BLaER1 (cell line): ENCODE results near the gene VPS13D.

ENCODE experiments used
- H3K27ac ChIP-seq: shearing (Covaris generic); formaldehyde crosslinking; 2 replicates; pipeline ENCODE4 v1.8.1; 2022
- H3K27me3 ChIP-seq: shearing (Covaris generic); formaldehyde crosslinking; 2 replicates; pipeline ENCODE4 v1.8.1; 2022
- H3K36me3 ChIP-seq: shearing (Covaris generic); formaldehyde crosslinking; 2 replicates; pipeline ENCODE4 v1.8.1; 2022
- H3K4me1 ChIP-seq: shearing (Covaris generic); formaldehyde crosslinking; 2 replicates; pipeline ENCODE4 v1.8.1; 2022
- H3K4me2 ChIP-seq: shearing (Covaris generic); formaldehyde crosslinking; 2 replicates; pipeline ENCODE4 v1.8.1; 2022
- H3K4me3 ChIP-seq: shearing (Covaris generic); formaldehyde crosslinking; 2 replicates; pipeline ENCODE4 v1.8.1; 2022
- H3K9ac ChIP-seq: shearing (Covaris generic); formaldehyde crosslinking; 2 replicates; pipeline ENCODE4 v1.8.1; 2022
- H3K9me3 ChIP-seq: shearing (Covaris generic); formaldehyde crosslinking; 2 replicates; pipeline ENCODE4 v1.8.1; 2022
- H4K20me1 ChIP-seq: shearing (Covaris generic); formaldehyde crosslinking; 2 replicates; pipeline ENCODE4 v1.8.1; 2022
- Cebpa-rat ChIP-seq: shearing (Covaris generic); IDR thresholded peaks from 2 replicates; pipeline ENCODE4 v1.8.1; 2022

Gene VPS13D

DNA sequence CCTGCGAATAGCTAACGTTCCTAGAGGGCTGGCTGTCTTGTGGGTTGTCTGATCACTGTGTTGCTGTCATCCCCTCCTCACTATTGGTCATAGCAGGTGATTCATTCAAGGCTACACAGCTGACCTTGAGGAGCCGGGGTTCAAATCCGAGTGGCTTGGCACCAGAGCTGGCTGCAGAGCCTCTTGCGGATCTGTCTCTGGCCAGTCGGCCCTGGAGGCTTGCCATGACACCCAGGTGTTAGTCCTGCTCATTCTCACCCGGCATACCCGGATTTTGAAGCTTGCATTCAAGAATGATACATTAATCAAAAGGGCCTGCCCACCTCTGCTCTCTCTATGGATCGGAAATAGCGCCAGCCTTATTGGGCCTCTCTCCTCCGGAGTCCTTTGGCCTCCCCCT, 277.8 kb downstream of the VPS13D start:
- no peak for TF ChIP-seq Cebpa-rat
- Histone ChIP-seq H3K27ac (no peak overlapping the region), H3K4me3 (no peak overlapping the region), H3K4me2 (no peak overlapping the region), H3K4me1 (peaks cover 49% of the 10 kb centered on the region), H3K27me3 (no peaks in the 10 kb centered on the region), H3K9me3 (no peaks in the 10 kb centered on the region), H4K20me1 (no peaks in the 10 kb centered on the region), H3K9ac (no peak overlapping the region), H3K36me3 (peaks cover 31% of the 10 kb centered on the region)

- no peak overlapping the region for H3K4me3 ChIP-seq
- TF ChIP-seq Cebpa-rat: no peak
- no peak overlapping the region for H3K9ac ChIP-seq
- H3K27me3 ChIP-seq: no peaks in the 10 kb centered on the region
- no peaks in the 10 kb centered on the region for H4K20me1 ChIP-seq
- H3K4me1 ChIP-seq: peaks cover 37% of the 10 kb centered on the region
- H3K9me3 ChIP-seq: no peaks in the 10 kb centered on the region
- H3K27ac ChIP-seq: no peak overlapping the region
- no peak overlapping the region for H3K4me2 ChIP-seq
- H3K36me3 ChIP-seq: peaks cover 31% of the 10 kb centered on the region
These were observed 279.0 kb downstream of the VPS13D start for GRCh38 chr1:12508849-12509248.

DNA sequence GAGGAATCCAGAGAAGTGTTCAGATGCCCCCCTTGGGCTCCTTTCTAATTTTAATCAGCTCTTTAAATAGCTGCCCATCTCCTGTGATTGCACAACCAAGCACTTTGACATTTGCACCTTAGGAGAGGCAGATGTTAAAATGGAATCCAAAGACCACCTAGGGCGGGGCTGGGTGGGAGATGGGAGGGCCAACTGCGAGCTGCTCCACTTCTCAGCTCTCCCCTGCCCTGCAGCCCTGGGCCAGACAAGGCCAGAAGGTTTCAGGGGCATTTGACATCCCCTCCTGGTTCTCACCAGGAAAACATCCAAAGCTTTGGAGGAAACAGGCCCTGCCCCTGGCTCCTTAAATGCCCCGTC, 281.3 kb downstream of the VPS13D start:
- 0 out of 2 replicates have a peak, but pooled peaks have one; percentile 59 for TF ChIP-seq Cebpa-rat
- Histone ChIP-seq H3K9me3 (no peaks in the 10 kb centered on the region), H4K20me1 (no peaks in the 10 kb centered on the region), H3K9ac (peak overlapping the region; percentile 36; the same call in 1 of the 2 replicates), H3K27me3 (no peaks in the 10 kb centered on the region), H3K4me3 (no peak overlapping the region), H3K27ac (peak overlapping the region; percentile 63), H3K4me2 (peak overlapping the region; percentile 65), H3K4me1 (peaks cover 37% of the 10 kb centered on the region), H3K36me3 (peaks cover 24% of the 10 kb centered on the region)

DNA sequence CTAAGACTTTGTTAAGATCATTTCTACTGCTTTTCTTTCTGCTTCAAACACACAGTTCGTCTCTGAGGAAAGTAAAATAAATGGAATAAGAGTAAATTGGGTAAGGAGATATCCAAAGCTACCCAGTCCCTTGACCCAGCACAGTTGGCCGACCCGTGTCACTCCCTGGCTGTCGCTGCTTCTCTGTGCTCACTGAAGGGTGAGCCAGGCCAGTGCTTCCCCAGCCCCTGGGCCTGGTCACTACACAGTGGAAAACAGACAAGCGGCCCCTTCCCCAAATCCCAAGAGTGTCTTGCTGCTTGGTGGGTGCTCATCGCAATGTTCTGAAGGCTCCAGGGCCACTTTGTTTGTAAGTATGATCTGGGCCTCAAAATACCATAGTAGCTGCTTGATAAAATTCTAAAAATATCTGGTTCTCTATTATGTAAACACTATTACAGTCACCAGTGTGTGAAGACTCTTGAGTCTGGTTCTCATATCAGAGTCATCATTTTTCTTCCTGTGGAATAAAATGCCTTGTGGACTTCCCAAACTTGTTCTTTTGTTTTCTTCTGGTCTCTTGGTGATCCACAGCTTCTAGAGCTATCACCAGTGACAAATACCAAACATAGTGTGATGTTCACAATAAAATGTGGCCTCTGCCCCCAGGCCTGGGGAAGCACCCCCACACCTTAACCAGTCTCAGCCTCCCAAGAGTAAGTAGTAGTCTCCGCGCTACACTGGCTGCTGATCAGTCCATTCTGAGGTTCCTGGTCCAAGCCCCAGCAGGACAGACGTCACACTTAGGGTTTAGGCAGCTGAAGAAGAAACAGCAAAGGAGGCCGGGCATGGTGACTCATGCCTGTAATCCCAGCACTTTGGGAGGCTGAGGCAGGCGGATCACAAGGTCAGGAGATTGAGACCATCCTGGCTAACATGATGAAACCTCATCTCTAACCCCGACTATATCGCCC, 282.0 kb downstream of the VPS13D start:
- H3K4me1 ChIP-seq: peaks cover 37% of the 10 kb centered on the region
- no peaks in the 10 kb centered on the region for H3K9me3 ChIP-seq
- no peak for TF ChIP-seq Cebpa-rat
- H3K27ac ChIP-seq: peak overlapping the region; percentile 63
- peaks cover 20% of the 10 kb centered on the region for H3K36me3 ChIP-seq
- no peaks in the 10 kb centered on the region for H4K20me1 ChIP-seq
- no peak overlapping the region for H3K4me3 ChIP-seq
- peak overlapping the region; percentile 36; the same call in 1 of the 2 replicates for H3K9ac ChIP-seq
- H3K27me3 ChIP-seq: no peaks in the 10 kb centered on the region
- peak overlapping the region; percentile 65 for H3K4me2 ChIP-seq

- peaks cover 7% of the 10 kb centered on the region for H3K36me3 ChIP-seq
- no peak overlapping the region for H3K4me2 ChIP-seq
- no peak overlapping the region for H3K4me3 ChIP-seq
- H3K4me1 ChIP-seq: peaks cover 37% of the 10 kb centered on the region
- H3K27ac ChIP-seq: no peak overlapping the region
- H4K20me1 ChIP-seq: no peaks in the 10 kb centered on the region
- H3K9ac ChIP-seq: no peak overlapping the region
- H3K27me3 ChIP-seq: no peaks in the 10 kb centered on the region
- TF ChIP-seq Cebpa-rat: no peak
- H3K9me3 ChIP-seq: no peaks in the 10 kb centered on the region
These were observed 283.4 kb downstream of the VPS13D start for GRCh38 chr1:12513181-12513580.

DNA sequence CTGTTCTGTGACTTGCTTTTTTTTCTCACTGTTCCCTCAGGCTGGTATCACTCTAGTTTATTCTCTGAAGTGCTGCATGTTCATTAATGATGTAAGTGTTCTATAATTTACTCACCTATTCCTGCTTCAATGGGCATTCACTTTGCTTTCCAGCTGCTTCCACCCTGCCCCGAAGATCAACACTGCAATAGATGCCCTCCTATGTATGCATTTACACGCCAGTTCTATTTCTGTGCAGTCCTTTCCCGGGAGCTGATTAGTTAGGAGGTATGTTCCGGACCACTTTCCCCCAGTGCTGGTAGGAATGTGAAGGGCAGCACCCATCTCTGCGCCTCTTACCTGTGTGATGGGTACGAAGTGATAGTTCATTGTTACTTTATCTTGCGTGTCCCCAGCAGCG, 284.8 kb downstream of the VPS13D start:
- H3K9me3 ChIP-seq: no peaks in the 10 kb centered on the region
- no peaks in the 10 kb centered on the region for H4K20me1 ChIP-seq
- peaks cover 34% of the 10 kb centered on the region for H3K4me1 ChIP-seq
- H3K9ac ChIP-seq: no peak overlapping the region
- H3K4me2 ChIP-seq: no peak overlapping the region
- H3K4me3 ChIP-seq: no peak overlapping the region
- no peak overlapping the region for H3K27ac ChIP-seq
- no peak for TF ChIP-seq Cebpa-rat
- H3K27me3 ChIP-seq: no peaks in the 10 kb centered on the region
- H3K36me3 ChIP-seq: no peaks in the 10 kb centered on the region

DNA sequence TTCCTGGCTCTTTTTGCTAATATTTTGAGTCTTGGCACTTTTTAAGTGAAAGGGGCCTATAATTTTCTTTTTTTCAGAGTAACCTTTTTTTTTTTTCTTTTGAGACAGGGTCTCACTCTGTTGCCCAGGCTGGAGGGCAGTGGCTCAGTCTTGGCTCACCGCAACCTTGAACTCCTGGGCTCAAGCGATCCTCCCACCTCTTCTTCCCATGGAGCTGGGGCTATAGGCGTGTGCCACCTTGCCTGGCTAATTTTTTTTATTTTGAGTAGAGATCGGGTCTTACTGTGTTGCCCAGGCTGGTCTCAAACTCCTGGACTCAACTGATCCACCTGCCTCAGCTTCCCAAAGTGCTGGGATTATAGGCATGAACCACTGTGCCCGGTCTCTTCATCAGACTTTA, 285.4 kb downstream of the VPS13D start:
- no peak overlapping the region for H3K9ac ChIP-seq
- H3K9me3 ChIP-seq: no peaks in the 10 kb centered on the region
- no peaks in the 10 kb centered on the region for H4K20me1 ChIP-seq
- H3K4me1 ChIP-seq: peaks cover 28% of the 10 kb centered on the region
- no peaks in the 10 kb centered on the region for H3K27me3 ChIP-seq
- TF ChIP-seq Cebpa-rat: no peak
- H3K4me2 ChIP-seq: no peak overlapping the region
- no peaks in the 10 kb centered on the region for H3K36me3 ChIP-seq
- no peak overlapping the region for H3K27ac ChIP-seq
- H3K4me3 ChIP-seq: no peak overlapping the region

DNA sequence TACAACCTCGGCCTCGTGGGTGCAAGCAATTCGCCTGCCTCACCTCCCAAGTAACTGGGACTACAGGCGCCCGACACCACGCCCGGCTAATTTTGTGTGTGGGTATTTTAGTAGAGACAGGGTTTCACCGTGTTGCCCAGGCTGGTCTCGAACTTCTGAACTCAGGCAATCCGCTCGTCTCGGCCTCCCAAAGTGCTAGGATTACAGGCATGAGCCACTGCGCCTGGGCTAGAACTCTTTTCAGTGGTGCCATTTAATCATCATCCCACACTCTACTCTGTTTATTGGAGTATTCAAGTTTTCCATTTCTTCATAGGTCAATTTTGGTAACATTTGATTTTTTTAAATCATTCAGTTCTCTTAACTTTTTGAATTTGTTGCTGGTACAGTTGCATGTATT, 286.9 kb downstream of the VPS13D start:
- Histone ChIP-seq H4K20me1 (no peaks in the 10 kb centered on the region), H3K9ac (no peak overlapping the region), H3K36me3 (no peaks in the 10 kb centered on the region), H3K9me3 (no peaks in the 10 kb centered on the region), H3K4me3 (no peak overlapping the region), H3K27me3 (no peaks in the 10 kb centered on the region), H3K27ac (no peak overlapping the region), H3K4me2 (no peak overlapping the region), H3K4me1 (peaks cover 13% of the 10 kb centered on the region)
- no peak for TF ChIP-seq Cebpa-rat

- H3K9ac ChIP-seq: no peak overlapping the region
- no peak overlapping the region for H3K4me3 ChIP-seq
- no peaks in the 10 kb centered on the region for H3K36me3 ChIP-seq
- H3K9me3 ChIP-seq: no peaks in the 10 kb centered on the region
- H4K20me1 ChIP-seq: no peaks in the 10 kb centered on the region
- H3K27ac ChIP-seq: no peak overlapping the region
- H3K27me3 ChIP-seq: no peaks in the 10 kb centered on the region
- peaks cover 8% of the 10 kb centered on the region; the same call in 1 of the 2 replicates for H3K4me1 ChIP-seq
- H3K4me2 ChIP-seq: no peak overlapping the region
- no peak for TF ChIP-seq Cebpa-rat
These were observed 289.3 kb downstream of the VPS13D start for GRCh38 chr1:12518931-12519692.
